HG03521 (cell line): ENCODE data around the gene IL32.
A peak's percentile ranks its signal among the peaks of the same experiment; 100 is the strongest.

Experiments
- ATAC-seq: cut with Tn5 transposase; IDR thresholded peaks from one replicate; pipeline ENCODE4 v1.9.1; 2021; ENCODE audit warnings: mild to moderate bottlenecking, moderate library complexity; ENCODE audit not compliant: unreplicated experiment

IL32 gene, protein sequence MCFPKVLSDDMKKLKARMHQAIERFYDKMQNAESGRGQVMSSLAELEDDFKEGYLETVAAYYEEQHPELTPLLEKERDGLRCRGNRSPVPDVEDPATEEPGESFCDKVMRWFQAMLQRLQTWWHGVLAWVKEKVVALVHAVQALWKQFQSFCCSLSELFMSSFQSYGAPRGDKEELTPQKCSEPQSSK

DNA sequence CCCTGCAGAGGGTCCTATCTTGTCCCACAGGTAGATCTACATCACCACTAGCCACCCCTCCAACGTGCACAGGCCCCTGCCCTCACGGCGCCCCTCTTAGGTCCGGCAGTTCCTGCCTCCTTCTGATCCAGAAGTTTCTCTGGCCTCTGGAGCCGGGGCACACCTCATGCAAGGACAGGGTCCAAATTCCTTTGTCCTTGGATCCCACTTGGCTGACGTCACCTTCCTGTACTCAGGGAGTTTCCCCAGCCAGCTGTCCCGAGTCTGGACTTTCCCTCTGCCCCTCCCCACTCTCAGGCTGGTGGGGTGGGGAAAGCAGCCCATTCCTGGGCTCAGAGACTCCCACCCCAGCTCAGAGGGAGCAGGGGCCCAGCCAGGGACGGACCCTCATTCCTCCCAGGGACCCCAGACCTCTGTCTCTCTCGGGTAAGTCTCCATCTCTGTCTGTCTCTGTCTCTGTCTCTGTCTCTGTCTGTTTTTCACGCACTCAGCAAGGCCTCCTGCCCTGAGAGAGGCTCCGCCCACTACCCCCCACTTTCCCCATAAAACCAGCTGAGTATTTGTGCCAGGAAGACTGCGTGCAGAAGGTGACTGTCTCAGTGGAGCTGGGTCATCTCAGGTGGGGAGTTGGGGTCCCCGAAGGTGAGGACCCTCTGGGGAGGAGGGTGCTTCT is at the start of gene IL32:
TSS of gene IL32 (plus strand) at position 572 of the 673 bp plus-strand sequence. CDS start 172 bp downstream, outside the sequence.
- ATAC-seq = no peak

DNA sequence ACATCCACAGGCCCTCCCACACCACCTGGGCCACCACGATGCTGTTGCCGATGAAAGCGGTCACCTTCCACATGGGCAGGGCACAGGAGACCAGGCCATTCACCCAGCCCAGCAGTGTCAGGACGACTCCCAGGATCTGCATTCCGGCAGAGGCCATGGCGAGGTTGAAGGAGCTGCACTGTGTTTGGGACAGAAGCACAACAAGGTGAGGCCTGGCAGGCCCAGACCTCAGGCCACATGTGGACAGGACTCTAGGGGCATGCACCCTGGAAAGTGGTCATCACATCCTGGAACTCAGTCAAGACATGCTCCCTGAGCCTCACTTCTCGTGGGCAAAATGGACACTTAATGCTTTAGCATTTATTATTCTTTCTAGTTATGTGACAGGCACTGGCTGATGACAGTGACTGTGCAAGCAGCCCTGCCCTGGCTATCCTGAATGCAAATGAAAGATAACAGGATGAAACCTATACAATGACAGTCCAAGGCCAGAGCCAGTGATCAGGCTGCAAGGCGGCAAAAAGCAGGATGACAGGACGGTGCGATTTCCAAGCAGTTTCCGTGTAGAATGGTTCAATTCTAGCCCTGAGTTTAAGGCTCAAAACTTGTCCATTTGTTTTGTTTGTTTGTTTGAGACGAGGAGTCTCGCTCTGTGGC is 49.4 kb upstream of the IL32 start:
- ATAC-seq = no peak

DNA sequence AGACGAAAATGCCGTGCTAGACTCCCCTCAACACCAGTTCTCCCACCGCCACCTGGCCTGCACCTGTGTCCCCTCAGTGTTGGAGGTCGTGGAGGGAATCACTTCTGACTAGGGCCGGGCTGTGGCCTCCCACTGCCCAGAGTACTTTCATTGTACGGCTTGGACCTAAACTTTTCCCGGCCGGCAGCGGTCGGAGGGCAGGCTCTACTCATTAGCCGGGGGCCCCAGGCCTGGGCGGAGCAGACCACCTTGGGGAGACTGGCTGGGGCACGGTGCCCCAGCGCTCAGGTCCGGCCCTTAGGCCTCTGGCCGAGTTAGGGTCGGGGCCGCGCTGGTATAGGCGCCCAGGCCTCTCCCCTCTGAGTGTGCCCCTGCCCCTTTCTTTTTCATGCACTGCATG is 48.1 kb upstream of the IL32 start:
- ATAC-seq = no peak

DNA sequence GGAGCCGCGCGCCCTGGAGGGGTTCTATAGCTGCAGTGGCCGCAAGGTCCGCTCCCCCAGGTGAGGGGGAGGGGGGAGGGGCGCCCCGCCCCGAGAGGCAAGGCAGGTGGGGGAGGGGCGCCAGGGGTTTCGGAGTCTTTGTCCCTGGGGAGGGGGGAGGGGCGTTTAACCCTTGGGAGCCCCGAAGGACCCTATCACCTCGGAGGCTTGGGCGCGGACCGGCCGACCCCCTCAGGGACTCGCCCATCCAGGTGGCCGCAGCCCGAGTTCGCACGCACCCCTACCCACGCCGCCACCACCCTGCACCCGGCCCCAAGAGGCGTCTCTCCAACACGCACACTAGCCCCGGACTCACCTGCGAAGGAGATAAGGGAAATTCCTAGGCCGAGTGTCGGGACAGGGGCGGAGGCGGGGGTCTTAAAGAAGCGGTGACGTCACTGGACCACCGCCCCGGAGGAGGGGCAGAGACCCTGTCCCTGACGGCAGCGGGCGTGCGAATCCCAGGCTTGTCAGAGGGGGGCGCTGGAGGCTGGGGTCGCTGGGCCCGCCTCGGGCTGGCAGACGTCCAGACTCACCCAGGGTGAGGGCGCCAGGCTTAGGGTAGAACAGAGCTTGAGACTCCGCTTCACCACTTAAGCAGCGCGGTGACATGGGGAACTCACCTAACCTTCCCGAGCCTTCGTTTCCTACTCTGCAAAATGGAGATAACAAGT is 47.5 kb upstream of the IL32 start, which contains the start of gene CLDN6:
TSS of gene CLDN6 (minus strand) at position 390 of the 713 bp plus-strand sequence. CDS start 2,162 bp downstream, outside the sequence.
- ATAC-seq = no peak

DNA sequence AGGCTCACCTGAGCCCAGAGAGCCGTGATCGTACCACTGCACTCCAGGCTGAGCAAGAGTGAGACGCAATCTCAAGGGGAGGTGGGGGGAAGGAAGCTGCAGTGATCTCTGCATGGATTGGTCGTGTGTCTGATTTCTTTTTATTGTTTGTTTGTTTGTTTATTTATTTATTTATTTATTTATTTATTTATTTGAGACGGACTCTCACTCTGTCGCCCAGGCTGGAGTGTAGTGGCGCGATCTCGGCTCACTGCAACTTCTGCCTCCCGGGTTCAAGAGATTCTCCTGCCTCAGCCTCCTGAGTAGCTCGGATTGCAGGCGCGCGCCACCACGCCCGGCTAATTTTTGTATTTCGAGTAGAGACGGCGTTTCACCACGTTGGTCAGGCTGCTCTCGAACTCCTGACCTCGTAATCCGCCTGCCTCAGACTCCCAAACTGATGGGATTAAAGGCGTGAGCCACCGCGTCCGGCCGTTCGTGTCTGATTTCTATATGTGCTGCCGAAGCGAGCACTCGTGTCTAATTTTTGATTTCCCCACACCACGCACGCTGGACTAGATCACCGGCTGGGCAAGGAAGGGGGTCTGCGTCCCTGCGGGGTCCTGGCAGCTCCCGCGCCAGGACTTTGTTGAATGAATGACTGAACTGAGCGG is 45.7 kb upstream of the IL32 start:
- no peak for ATAC-seq

DNA sequence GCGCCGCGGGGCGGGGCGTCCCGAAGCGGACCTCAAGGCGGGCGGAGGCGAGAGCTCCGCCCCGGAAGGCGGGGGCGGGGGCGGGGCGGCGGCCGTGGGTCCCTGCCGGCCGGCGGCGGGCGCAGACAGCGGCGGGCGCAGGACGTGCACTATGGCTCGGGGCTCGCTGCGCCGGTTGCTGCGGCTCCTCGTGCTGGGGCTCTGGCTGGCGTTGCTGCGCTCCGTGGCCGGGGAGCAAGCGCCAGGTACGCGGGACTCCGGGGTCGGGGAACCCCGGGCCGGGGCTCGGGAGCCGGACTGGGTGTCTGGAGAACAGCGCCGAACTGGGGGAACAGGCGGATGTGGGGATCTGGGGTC is 45.2 kb upstream of the IL32 start, which contains the start of gene TNFRSF12A:
TSS of gene TNFRSF12A (plus strand) at position 122 of the 357 bp plus-strand sequence. CDS start at position 152, 30 bp downstream.
- peak; percentile 23 for ATAC-seq

DNA sequence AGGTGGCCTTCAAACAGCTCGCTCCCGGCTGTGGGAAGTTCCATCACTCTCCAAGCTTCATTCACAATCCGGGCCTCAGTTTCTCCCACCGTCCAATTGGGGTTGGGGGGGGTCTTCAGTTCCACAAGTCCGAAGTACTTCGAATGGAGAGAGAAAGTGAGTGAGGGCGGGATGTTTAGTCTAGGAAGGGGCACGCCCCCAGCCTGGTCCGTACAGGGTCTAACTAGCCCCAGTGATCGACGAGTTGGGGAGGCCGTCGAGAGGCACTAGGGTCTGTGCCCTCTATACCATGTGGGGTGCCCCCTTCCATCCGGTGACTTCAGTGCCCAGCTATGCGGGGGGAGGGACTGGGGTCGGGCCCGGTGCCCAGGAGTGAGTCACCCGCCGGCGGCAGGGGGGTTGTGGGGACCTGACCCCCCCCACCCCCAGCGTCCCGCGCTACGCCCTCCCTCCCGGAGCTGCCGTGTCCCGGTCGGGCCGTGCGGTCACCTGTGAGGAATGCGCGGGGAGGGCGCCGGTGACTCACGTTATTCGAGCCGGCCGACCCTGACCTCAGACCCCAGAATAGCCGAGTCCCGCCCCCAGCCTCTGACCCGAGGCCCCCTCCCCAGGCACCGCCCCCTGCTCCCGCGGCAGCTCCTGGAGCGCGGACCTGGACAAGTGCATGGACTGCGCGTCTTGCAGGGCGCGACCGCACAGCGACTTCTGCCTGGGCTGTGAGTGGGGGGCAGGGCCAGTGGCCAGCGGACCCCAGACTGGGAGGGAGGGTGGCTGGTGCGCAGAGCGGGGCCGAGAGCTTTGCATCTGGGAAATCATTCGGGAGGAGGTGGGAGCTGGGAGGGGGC is 44.6 kb upstream of the IL32 start:
- ATAC-seq = no peak

DNA sequence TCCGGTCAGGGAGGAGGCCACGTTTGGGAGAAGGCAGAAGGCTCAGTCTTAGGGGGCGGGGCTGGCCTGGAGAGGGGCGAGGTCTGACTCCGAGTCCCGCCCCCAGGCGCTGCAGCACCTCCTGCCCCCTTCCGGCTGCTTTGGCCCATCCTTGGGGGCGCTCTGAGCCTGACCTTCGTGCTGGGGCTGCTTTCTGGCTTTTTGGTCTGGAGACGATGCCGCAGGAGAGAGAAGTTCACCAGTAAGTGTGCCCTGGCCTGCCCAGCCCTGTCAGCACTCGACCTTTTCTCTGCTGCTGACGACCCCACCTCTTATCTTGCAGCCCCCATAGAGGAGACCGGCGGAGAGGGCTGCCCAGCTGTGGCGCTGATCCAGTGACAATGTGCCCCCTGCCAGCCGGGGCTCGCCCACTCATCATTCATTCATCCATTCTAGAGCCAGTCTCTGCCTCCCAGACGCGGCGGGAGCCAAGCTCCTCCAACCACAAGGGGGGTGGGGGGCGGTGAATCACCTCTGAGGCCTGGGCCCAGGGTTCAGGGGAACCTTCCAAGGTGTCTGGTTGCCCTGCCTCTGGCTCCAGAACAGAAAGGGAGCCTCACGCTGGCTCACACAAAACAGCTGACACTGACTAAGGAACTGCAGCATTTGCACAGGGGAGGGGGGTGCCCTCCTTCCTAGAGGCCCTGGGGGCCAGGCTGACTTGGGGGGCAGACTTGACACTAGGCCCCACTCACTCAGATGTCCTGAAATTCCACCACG is 43.8 kb upstream of the IL32 start:
- no peak for ATAC-seq

DNA sequence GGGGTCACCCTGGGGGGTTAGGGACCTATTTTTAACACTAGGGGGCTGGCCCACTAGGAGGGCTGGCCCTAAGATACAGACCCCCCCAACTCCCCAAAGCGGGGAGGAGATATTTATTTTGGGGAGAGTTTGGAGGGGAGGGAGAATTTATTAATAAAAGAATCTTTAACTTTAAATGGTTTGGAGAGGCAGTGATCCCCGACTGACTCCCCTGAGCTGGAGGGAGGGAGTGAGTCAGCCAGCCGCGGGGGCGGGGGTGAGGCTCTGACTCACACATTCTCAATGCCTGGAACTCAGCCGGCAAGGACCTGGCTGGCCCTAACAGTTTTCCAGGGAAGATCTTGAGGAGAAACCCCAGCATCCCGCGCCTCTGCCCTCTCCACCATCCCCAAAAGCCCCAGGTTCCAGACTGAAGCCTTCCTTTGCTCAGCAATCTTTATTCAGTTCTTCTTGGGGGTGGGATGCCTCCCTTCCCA is 43.2 kb upstream of the IL32 start:
- no peak for ATAC-seq

DNA sequence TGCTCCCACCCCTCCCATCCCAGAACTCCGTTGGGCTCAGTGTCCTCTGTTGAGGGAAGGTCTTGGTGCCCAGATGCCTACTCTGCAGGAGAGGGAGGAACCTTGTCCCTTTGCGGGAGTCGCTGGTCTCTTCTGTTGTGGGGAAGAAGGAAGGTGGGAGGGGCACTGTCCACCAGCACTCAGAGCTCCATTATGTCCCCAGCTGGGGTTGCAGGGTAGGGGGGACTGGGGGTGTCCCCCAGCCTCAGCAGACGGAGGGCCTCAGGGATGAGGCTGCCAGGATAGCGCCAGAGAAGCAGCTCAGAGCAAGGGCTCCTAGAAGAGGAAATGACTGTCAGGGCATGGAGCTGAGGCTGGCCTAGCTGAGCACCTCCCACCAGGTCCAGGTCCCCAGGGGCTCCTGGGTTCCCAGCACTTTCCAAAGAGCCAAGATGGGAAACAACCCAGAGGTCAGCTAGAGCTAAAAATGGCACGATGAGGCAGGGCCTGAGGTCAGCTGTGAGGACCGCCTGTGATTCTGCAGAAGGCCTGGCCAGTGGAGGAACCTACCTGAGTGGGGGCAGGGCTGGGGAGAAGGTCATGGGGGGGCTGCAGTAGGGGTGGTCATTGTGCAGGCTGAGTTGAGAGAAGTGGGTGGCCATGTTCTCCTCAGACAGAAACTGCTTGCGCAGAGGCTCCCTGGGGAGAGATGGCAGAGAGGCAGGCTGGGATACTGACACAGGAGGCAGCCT is 42.6 kb upstream of the IL32 start:
- ATAC-seq = no peak

DNA sequence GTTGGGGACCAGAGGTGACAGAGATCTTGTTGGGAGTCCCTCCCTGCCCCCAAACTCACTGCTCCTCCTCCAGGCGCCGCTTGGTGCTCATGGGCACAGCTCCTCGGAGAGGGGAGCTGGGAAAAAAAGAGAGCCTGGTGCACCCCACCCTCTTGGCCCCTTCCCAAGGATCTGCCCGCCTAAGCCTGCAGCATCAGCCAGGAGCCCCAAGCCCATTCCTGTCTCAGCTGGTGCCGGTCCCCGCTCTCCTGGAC is 42.1 kb upstream of the IL32 start:
- no peak for ATAC-seq

DNA sequence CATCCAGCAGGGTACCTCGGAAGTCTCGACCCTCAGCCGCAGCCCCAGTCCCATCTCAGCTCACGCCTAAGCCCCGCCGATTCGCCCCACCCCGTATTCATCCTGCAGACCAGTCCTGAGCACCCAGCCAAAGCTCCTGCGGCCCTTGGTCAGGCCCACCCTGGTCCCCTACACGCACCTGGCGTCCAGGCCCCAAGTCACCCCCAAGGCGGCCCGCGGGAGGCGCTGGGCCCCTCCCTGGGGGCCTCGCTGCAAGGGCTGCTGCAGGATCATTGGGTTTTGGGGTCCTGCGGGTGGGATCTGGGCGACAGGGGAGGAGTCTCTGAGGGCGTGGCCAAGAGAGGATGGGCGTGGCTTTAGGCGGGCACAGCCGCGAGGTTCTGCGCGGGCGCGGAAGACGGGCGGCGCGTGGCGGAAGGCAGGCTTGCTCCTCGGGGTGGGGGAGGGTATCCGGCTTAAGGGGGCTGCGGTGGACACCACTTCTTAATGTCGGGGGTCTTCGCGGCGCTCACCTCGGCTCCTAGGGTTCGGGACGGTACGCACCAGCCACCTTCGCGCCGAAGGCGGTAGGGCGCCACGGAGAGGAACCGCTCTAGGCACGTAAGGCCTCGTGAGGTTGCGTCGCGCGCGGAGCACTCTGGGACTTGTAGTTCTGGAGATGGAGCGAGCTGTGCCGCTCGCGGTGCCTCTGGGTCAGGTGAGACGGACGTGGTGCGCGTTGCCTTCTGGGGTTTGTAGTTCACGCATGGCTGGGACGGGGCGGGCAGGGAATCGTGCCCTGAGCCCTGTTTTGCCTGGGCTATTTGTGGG is 41.6 kb upstream of the IL32 start, which contains the start of the genes HCFC1R1 and THOC6:
TSS of gene HCFC1R1 (minus strand) at position 274 of the 810 bp plus-strand sequence. CDS start at position 273, 1 bp downstream.
TSS of gene THOC6 (plus strand) at position 367 of the 810 bp plus-strand sequence. CDS start at position 659, 292 bp downstream.
- ATAC-seq = peak; percentile 74

DNA sequence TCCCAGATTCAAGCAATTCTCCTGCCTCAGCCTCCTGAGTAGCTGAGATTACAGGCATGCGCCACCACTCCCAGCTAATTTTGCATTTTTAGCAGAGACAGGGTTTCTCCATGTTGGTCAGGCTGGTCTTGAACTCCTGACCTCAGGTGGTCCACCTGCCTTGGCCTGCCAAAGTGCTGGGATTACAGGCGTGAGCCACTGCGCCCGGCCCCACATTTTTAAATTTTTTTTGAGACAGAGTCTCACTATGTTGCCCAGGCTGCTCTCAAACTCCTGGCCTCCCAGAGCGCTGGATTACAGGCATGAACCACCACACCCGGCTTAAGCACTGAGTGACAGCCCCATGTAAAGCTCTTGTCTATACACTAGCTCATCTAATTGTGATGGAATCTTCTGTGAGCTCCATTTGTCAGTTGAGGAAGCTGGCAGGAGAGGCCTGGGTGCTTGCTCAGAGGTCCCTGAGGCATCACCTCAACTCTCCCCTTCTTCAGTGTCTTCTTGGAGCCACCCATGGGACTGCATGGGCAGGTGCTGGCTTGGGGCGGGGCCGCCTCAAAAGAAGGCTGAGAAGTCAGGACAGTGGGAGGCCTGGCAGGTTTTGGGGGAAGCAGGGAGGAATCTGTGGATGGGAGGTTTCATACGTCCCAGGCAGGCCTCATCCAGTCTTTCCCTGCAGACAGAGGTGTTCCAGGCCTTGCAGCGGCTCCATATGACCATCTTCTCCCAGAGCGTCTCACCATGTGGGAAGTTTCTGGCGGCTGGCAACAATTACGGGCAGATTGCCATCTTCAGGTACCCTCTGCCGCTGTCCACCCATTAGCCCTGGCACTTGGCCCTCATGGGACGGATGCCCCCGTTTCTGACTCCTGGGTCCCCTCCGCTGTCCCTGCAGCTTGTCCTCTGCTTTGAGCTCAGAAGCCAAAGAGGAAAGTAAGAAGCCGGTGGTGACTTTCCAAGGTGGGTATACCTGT is 40.1 kb upstream of the IL32 start:
- no peak for ATAC-seq

DNA sequence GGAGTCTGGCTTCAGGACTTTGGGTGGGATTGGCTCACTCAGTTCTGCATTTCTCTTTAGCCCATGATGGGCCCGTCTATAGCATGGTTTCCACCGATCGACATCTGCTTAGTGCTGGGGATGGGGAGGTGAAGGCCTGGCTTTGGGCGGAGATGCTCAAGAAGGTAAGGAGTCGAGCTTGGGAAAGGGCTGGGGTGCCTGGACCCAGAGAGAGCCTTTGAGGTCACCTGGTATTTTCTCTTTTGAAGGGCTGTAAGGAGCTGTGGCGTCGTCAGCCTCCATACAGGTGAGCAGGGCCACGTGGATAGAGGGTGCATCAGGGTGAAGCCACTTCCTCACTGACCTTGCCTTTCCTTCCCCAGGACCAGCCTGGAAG is 39.4 kb upstream of the IL32 start:
- ATAC-seq = no peak

DNA sequence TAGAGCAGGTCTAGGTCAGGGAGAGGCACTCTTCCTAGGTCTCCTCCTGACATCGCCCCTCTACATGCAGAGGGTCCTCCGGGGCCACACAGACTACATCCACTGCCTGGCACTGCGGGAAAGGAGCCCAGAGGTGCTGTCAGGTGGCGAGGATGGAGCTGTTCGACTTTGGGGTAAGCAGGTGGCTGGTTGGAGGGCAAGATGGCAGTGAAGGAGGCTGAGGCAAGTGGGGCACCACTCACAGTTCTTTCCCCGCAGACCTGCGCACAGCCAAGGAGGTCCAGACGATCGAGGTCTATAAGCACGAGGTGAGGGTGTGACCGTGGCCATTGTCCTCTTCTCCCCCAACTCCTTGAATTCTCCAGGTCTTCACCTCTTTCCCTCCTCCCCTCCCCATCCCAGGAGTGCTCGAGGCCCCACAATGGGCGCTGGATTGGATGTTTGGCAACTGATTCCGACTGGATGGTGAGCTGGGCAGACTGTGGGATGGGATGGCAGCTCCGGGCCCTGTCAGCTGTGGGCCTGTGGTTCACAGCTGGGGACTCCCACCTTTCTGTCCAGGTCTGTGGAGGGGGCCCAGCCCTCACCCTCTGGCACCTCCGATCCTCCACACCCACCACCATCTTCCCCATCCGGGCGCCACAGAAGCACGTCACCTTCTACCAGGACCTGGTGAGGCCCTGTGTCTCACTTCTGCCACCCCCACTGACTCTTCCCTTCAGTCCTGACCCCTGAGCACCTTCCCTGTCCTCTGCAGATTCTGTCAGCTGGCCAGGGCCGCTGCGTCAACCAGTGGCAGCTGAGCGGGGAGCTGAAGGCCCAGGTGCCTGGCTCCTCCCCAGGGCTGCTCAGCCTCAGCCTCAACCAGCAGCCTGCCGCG is 38.6 kb upstream of the IL32 start:
- no peak for ATAC-seq

DNA sequence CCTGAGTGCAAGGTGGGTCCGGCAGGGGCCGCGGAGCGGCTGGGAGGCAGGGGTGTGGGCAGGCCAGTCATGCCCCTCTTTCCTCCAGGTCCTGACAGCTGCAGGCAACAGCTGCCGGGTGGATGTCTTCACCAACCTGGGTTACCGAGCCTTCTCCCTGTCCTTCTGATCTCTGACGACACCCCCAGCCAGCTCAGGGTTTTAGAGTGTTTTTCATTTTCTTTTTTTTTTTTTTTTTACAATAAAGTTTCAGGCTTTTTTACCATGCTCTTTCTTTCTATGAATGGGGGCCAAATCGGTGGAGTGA is 38.0 kb upstream of the IL32 start:
- no peak for ATAC-seq
